Fibroblast of lung (primary cell): ENCODE data around the gene TMEM132E. TPM values are rescaled to one million over a fixed set of nuclear protein-coding genes. Genes with fewer than 3 reads are reported as not detected.

ENCODE experiments used
- DNase-seq, 2 donors: peaks; one replicate each; pipeline versions ENCODE4 v3.0.0 to v3.0.0-alpha.2; 2010; ENCODE audit warnings: low read depth in 2 of 2
- H2AFZ ChIP-seq: 2 replicates; pipeline ENCODE4 v1.5.1; 2012; ENCODE audit warnings: low read length, control low read depth, inconsistent platforms
- H3K27ac ChIP-seq: 2 replicates; pipeline ENCODE4 v1.5.1; 2011; ENCODE audit warnings: low read length, control low read depth; ENCODE audit not compliant: insufficient read depth
- H3K27me3 ChIP-seq: 2 replicates; pipeline ENCODE4 v1.5.1; 2011; ENCODE audit warnings: mild to moderate bottlenecking, low read length; ENCODE audit not compliant: control insufficient read depth, insufficient read depth
- H3K36me3 ChIP-seq: 2 replicates; pipeline ENCODE4 v1.5.1; 2011; ENCODE audit warnings: low read length; ENCODE audit not compliant: control insufficient read depth, insufficient read depth
- H3K4me1 ChIP-seq: 2 replicates; pipeline ENCODE4 v1.5.1; 2011; ENCODE audit warnings: low read length; ENCODE audit not compliant: control insufficient read depth, insufficient read depth; ENCODE audit errors: extremely low read depth
- H3K4me2 ChIP-seq: 2 replicates; pipeline ENCODE4 v1.5.1; 2011; ENCODE audit warnings: low read length, control low read depth; ENCODE audit not compliant: insufficient read depth; ENCODE audit errors: extremely low read depth
- H3K4me3 ChIP-seq, 4 experiments: fragments of 200-600 bp in 1 of 4; sonication (generic) in 1 of 4; replicated peaks in 1 of 4; 2 replicates each; pipeline ENCODE4 v1.5.1; 2011 to 2016; ENCODE audit warnings: low read length in 4 of 4, low read depth in 3 of 4, mild to moderate bottlenecking in 3 of 4, control low read depth in 2 of 4, inconsistent platforms in 1 of 4, mixed read lengths in 1 of 4; ENCODE audit not compliant: insufficient read depth in 1 of 4; ENCODE audit errors: control extremely low read depth in 1 of 4
- H3K79me2 ChIP-seq: 2 replicates; pipeline ENCODE4 v1.5.1; 2012; ENCODE audit warnings: mild to moderate bottlenecking, low read length, inconsistent platforms; ENCODE audit not compliant: control insufficient read depth, insufficient read depth
- H3K9ac ChIP-seq: 2 replicates; pipeline ENCODE4 v1.5.1; 2011; ENCODE audit warnings: mild to moderate bottlenecking, low read length, control low read depth; ENCODE audit not compliant: insufficient read depth
- H3K9me3 ChIP-seq: 2 replicates; pipeline ENCODE4 v1.5.1; 2012; ENCODE audit warnings: low read depth, low read length; ENCODE audit not compliant: control insufficient read depth, insufficient read depth
- H4K20me1 ChIP-seq: 2 replicates; pipeline ENCODE4 v1.5.1; 2011; ENCODE audit warnings: low read length; ENCODE audit not compliant: control insufficient read depth, insufficient read depth; ENCODE audit errors: extremely low read depth
- EZH2 ChIP-seq: IDR thresholded peaks from 2 replicates; pipeline ENCODE4 v1.5.1; 2012; ENCODE audit warnings: low read length, control low read depth, mild to moderate bottlenecking; ENCODE audit errors: missing control alignments
- polyA plus RNA-seq, 2 donors: library from polyadenylated mRNA; depleted of rRNA in 1 of 2; stranded (reverse) in 1 of 2; unstranded in 1 of 2; fragments of >200 nt; gene quantifications; 2 replicates each; pipeline ENCODE4 v1.2.1, GENCODE V29; 2011 to 2012; ENCODE audit warnings: missing spikeins in 1 of 2
- total RNA-seq: library from RNA; depleted of rRNA; stranded (reverse); fragments of >200 nt; gene quantifications from 2 replicates; pipeline ENCODE4 v1.2.1, GENCODE V29; 2014
- TF ChIP-seq, protein P1 (sequence below), 2 donors: IDR thresholded peaks in 1 of 2; conservative IDR thresholded peaks in 1 of 2; 1 replicate in 1 of 2; 2 replicates in 1 of 2; pipeline ENCODE4 v1.5.1; 2011 to 2012; ENCODE audit warnings: low read length in 2 of 2, control low read depth in 1 of 2, inconsistent platforms in 1 of 2, low read depth in 1 of 2, mild to moderate bottlenecking in 1 of 2

Gene TMEM132E
- total and polyA plus RNA-seq, 2 donors (not counting 1 experiment from before 2014, with no cell fraction given), result not detected

- Histone ChIP-seq H3K79me2 (no peaks in the 10 kb centered on the region), H3K4me3 (no peak overlapping the region), H3K36me3 (no peaks in the 10 kb centered on the region), H3K4me1 (no peaks in the 10 kb centered on the region), H3K27me3 (no peaks in the 10 kb centered on the region), H3K4me2 (no peak overlapping the region), H3K9ac (no peak overlapping the region), H4K20me1 (no peaks in the 10 kb centered on the region), H2AFZ (no peak overlapping the region), H3K9me3 (no peaks in the 10 kb centered on the region), H3K27ac (no peak overlapping the region)
- no peak for DNase-seq
- TF ChIP-seq, protein P1, sequence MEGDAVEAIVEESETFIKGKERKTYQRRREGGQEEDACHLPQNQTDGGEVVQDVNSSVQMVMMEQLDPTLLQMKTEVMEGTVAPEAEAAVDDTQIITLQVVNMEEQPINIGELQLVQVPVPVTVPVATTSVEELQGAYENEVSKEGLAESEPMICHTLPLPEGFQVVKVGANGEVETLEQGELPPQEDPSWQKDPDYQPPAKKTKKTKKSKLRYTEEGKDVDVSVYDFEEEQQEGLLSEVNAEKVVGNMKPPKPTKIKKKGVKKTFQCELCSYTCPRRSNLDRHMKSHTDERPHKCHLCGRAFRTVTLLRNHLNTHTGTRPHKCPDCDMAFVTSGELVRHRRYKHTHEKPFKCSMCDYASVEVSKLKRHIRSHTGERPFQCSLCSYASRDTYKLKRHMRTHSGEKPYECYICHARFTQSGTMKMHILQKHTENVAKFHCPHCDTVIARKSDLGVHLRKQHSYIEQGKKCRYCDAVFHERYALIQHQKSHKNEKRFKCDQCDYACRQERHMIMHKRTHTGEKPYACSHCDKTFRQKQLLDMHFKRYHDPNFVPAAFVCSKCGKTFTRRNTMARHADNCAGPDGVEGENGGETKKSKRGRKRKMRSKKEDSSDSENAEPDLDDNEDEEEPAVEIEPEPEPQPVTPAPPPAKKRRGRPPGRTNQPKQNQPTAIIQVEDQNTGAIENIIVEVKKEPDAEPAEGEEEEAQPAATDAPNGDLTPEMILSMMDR (conservative IDR thresholded peaks at IDR 0.05 in 1 of 2, IDR thresholded peaks at IDR 0.05 in 1 of 2; ENCODE audit: low read depth in 1 of 2, low read length in 2 of 2), result no peak
- TF ChIP-seq EZH2, result no peak
These were observed 66.2 kb downstream of the TMEM132E start for GRCh38 chr17:34645594-34645993.

DNA sequence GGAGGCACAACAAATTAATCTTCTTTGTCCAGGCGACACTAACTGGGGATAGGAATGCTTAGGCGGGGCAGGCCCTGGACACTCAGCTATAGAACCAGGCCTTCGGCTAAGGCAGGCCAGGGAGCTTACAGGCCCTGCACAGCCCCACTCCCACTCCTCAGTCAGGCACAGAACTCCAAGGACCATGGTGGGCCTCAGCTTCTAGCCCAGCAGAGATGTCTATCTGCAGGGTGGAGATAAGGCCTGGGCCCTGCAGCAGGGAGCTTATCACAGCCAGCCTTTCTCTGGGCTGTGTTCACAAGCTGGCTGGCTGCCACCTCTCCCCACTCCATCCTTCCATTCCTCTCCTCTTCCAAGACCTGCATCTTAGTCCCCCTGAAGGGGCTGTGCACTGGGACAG is 68.1 kb downstream of the TMEM132E start:
- no peak for TF ChIP-seq EZH2
- TF ChIP-seq, protein P1 (conservative IDR thresholded peaks at IDR 0.05 in 1 of 2, IDR thresholded peaks at IDR 0.05 in 1 of 2; ENCODE audit: low read depth in 1 of 2, low read length in 2 of 2), result no peak
- Histone ChIP-seq H3K79me2 (no peaks in the 10 kb centered on the region), H4K20me1 (no peaks in the 10 kb centered on the region), H3K27me3 (no peaks in the 10 kb centered on the region), H3K4me2 (no peak overlapping the region), H3K36me3 (no peaks in the 10 kb centered on the region), H2AFZ (no peak overlapping the region), H3K4me1 (no peaks in the 10 kb centered on the region), H3K9me3 (no peaks in the 10 kb centered on the region), H3K9ac (no peak overlapping the region), H3K4me3 (no peak overlapping the region), H3K27ac (no peak overlapping the region)
- DNase-seq, result no peak

DNA sequence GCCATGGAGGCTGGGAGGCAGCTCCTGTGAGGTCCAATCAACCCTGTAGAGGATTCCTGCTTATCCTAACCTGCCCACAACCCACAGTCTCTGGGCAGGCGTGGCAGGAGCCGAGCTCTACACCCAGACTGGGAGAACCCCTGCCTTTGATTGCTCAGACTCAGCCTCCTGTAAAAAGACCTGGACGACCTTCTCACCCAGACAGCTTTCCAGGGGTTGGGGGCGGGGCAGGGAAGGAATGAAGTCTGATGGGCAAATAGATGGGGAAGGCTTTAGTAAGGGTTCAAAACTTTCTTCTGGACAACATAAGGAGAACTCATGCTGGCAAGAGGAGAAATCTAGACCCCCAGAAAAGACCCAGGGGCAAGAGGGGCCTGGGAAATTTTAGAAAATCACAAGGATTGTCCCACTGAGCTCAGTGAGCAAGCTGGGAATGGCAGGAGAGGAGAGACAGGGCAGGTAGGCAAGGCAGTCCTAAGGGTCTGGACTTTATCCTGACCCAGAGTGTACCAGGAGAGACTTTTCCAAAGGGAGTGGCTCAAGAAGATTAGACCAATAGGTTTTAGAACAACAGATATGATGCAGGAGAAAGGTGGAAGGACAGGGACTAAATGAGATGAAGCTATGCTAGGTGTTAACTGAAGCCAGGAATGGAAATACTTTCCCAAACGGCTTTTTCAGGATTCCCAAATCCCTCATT is 70.8 kb downstream of the TMEM132E start:
- no peak overlapping the region for H2AFZ ChIP-seq
- H3K9me3 ChIP-seq, result no peaks in the 10 kb centered on the region
- no peak overlapping the region for H3K9ac ChIP-seq
- H4K20me1 ChIP-seq, result no peaks in the 10 kb centered on the region
- no peaks in the 10 kb centered on the region for H3K36me3 ChIP-seq
- TF ChIP-seq, protein P1 (conservative IDR thresholded peaks at IDR 0.05 in 1 of 2, IDR thresholded peaks at IDR 0.05 in 1 of 2; ENCODE audit: low read depth in 1 of 2, low read length in 2 of 2), result no peak
- no peak for TF ChIP-seq EZH2
- no peak overlapping the region for H3K4me3 ChIP-seq
- no peak overlapping the region for H3K27ac ChIP-seq
- no peak for DNase-seq
- no peaks in the 10 kb centered on the region for H3K79me2 ChIP-seq
- H3K4me1 ChIP-seq, result no peaks in the 10 kb centered on the region
- no peak overlapping the region for H3K4me2 ChIP-seq
- no peaks in the 10 kb centered on the region for H3K27me3 ChIP-seq
